ENCODE measurements around the gene HIF1AN.

HIF1AN gene

DNA sequence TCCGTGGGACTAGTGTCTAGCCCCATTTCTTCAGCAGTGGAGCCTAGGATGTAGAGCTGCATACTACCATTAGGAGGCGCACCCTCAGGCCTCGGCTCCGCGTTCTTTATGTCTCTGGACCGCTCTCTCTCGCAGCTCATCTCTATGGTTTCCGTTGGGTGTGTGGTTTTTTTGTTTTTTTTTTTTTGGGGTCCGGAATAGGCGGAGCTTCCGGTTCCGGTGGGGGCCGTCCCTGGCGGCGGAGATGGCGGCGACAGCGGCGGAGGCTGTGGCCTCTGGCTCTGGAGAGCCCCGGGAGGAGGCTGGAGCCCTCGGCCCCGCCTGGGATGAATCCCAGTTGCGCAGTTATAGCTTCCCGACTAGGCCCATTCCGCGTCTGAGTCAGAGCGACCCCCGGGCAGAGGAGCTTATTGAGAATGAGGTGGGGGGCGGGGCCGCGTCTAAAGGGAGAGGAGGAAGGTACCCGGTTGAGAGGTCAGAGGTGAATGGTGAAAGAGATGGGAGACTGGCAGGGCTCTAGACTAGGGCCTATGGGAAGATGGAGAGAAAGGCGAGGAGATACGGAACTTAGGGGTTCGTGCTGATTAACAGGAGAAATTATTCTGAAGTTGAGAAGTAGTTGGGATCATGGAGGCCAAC is at the start of gene HIF1AN:
HIF1AN (plus strand) TSS at position 229 of the 639 bp plus-strand sequence; CDS start at position 245, 16 bp downstream.
- DNase-seq (ENCODE audit: low read depth) = peak; percentile 69

DNA sequence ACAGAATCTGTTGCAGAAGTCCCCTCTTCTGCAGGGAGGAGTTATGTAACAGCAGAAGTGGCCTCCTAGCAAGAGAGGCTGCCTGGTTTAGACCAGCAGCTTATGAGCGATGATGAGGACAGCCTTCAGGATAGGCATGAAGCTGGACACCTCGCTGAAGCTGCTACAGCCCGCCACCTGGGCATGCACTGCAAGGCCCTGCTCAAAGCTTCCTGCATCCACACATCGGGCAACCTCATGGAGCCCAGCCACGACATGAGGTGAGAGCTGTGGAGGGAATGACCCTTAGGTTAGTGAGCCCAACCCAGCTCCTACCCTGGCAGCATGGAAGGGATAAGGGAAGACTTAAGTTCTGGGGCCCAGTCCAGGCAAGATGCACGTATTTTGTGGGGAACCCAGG is 48.2 kb upstream of the HIF1AN start:
- DNase-seq (ENCODE audit: low read depth) = no peak

DNA sequence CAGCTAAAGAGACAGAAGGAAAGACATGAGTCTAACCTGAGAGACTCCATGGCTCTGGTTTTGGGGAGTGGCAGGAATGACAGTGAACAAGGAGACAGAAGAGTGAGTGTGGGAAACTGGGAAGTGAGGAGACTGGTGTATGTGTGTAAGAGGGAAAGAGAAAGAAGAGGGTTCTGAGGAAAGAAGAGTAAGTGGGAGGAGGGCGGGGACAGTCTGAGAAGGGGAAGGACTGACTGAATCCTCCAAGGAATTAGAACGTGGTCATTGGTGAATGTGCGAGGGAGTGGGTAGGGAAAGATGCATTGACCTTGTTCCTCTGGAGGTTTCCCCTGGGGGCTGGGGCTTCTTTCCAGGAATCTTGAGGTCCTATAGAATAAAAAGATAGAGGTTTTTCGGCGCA is 46.3 kb upstream of the HIF1AN start:
- no peak for DNase-seq (ENCODE audit: low read depth)

DNA sequence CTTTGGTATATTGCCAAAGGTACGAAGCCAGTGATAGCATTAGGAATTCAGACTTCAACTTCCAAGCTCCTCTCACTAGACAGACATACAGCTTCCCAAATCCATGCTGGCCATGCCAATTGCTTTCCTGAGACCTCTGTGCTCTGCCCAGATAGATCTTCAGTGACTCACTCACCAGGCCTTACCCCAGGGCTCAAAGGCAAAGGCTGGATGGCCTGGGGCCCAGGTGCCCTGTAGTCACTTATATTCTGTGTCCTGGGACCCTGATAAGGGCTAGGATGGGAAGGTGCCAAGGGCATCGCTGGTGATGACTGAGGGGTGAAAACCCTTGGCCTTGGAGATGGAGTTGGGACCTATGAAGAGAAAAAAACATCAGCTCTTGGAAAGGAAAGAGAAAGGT is 45.2 kb upstream of the HIF1AN start:
- no peak for DNase-seq (ENCODE audit: low read depth)

DNA sequence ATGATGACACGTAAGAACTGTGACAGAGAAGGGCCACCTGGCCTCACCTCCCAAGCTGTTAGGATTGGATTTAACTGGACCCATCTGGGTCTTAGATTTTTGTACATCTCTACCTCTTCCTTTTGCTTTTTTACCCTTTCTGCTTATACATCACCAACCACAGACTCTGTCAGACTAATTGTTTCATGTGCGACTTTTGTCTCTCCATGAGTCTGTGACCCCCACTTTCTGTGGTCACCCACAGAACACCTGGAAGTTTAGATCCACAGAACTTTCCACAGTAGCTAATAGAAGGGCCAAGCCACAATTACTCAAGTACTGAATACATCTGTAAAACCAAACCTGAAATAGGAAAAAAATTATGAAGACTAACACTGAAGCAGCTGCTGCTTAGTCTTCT is 39.2 kb upstream of the HIF1AN start:
- no peak for DNase-seq (ENCODE audit: low read depth)

DNA sequence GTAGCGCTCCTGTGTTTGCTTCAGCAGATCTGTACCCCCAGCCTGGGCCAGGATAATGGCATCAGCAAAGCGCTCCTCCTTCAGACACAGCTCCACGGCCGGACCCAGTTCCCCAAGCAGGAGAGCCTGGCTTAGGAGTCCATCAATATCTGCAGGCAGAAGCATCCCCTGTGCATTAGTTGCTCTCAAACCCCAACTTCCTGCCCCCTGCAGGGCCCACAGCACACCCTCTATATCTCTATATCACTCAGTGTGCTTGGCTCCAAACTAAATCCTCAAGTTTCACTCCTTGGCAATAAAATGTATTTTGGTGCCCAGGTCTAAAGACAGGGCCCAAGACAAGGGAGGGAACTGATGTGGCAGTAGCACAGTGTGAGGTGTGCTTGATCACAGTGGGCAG is 37.7 kb upstream of the HIF1AN start:
- no peak for DNase-seq (ENCODE audit: low read depth)

DNA sequence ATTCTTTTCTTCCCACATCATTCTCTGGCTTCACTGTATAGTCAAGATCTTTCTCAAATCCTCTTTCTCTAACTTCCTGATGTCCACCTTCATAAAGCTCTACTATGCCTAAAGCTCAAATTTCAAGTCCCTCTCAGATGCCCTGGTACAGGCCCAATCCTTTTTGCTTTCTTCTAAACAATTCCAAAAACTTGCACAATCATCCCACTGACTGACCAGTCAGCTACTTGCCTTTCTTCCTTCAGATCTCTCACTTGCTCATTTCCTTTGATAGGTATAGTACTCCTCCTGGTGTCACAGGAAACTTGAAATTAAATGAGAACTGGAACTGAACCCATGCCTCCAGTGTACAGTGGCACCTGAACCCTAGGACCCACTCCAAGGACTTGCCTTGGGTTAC is 34.3 kb upstream of the HIF1AN start:
- DNase-seq (ENCODE audit: low read depth) = no peak

DNA sequence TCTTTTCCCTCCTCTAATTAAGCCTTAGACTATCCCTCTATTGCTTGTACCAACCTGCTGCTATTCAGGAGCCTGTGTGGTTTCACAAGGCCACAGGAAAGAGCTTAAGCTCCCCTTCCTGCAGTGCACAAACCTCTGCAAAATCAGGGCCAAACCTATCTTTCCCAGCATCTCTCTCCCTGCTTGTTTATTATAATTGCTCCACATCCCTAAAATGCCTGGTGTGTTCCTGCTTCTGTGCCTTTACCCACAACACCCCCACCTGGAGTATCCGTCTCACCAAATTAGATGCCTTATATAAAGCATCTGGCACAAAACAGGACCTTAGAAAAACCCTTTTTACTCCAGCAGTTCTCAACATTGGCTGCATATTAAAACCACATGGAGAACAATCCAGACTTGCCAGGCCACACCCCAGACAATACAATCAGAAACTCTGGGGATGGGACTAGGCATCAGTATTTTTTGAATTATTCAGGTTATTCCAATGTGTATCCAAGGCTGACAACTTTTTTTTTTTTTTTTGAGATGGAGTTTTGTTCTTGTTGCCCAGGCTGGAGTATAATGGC is 32.7 kb upstream of the HIF1AN start:
- DNase-seq (ENCODE audit: low read depth) = no peak

DNA sequence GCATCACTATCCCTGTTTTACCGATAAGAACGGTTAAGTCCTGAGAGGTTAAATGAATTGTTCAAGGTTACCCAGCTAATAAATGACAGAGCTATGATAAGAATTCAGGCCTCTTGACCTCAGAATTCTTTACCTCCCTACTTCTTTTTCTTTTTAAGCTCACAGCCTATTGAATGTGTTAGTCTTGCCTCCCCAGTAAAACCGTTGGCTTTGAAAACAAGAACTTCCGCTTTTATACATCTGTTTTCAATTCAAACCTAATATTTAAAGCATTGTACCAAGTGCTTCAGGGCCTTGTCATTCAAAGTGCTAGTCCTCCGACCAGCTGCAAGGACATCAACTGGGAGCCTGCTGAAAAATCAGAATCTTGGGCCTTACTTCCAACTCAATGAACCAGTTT is 31.6 kb upstream of the HIF1AN start:
- no peak for DNase-seq (ENCODE audit: low read depth)

DNA sequence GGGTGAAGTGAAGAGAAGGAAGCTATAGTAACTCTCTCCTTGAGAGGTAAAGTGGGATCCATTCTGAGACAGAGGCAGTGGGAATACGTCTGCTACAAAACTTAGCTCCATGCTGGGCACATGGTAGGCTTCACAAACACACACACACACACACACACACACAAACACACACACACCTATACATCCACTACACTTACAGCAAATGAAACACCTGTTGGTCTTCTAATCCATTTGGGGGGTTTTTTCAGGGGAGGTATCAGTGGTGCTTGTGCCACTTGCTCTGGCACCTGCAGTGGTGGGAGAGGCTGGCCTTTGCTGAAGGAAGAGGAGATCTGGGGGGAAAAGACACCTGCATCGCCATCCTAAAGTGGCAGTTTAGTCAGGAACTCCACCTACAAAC is 30.6 kb upstream of the HIF1AN start:
- no peak for DNase-seq (ENCODE audit: low read depth)

DNA sequence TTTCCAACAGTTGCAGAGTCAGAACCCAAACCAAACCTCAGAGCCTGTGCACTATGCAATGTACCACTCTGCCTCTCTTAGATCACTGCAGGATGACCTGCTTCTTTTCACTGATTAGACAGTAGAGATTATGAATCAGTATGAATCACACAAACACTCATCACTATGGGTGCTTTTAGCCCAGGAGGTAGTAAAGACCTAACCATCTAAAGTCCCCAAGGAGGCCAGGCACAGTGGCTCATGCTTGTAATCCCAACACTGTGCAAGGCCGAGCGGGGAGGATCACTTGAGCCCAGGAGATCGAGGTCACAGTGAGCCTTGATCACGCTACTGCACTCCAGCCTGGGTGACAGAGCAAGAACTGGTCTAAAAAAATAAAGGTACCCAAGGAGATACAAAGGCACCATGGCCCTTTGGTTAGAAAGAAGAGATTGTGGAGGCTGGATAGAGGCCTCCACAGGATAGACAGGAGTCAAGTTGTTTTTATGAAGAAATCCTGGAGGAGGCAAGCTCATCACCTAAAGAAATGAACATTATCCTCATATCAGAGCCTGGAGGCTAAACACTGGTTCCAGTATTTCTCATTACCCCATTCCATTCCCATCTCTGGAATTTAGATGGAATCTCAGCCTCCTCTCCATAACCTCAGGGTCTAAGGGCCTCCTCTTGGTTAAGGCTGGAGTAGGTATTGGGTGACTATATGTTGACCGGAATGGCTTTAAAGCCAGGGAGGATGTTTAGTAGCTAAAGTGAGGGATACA is 29.0 kb upstream of the HIF1AN start:
- no peak for DNase-seq (ENCODE audit: low read depth)

DNA sequence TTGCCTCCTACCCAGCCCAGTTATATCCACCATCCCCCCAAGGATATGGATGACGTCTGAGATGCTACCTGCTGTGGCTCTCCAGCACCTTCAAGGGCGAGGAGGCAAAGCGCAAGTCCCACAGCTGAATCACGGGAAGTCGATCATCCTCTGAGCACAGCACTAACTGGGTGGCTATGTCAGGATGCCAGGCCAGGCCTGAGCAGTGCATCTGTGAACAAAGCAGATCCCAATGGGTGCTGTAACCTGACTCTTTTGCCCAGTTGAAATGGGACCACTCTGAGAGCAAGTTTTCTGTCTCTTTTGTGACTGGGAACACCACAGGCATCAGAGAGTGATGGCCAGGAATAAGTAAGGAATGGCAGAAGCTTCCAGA is 28.4 kb upstream of the HIF1AN start:
- no peak for DNase-seq (ENCODE audit: low read depth)

DNA sequence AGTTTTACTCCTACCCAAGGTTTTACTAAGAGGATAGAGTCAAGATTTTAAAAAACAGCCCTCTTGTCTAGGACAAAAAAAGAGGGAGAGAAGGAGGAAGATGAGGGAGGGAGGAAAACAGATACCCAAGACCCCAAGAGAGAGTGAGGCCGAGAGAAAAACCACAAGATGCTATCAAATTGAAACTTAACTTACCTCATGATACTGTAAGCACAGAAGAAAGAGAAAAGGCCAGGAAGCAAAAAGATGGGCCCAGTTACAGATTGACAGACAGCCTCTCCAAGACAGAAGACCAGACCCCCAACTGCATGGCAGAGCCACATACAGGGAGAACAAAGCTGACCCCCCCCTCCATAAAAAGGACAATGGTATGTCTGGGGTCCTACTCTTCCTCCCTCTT is 27.5 kb upstream of the HIF1AN start:
- DNase-seq (ENCODE audit: low read depth) = no peak

DNA sequence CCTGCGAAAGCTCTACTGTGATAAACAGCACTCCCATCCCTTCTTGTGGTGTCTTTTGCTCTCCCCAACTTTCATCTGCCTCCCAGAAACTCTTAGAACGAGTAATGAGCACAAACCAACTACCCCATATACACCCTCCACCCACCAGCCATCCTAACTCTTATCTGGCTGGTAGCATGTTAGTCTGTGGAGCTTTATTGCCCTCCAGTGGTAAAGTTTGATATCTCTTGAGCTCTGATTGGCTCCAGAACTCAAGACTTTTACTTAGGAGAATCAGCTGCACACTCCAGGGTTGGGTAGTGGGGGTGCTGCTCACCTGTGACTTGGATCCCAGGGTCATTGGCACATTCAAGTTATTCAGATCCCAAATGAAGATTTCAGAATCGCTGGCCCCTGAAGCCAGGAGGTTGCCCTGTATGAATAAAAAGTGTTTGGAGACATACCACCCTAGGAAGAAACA is 27.0 kb upstream of the HIF1AN start:
- DNase-seq (ENCODE audit: low read depth) = no peak

DNA sequence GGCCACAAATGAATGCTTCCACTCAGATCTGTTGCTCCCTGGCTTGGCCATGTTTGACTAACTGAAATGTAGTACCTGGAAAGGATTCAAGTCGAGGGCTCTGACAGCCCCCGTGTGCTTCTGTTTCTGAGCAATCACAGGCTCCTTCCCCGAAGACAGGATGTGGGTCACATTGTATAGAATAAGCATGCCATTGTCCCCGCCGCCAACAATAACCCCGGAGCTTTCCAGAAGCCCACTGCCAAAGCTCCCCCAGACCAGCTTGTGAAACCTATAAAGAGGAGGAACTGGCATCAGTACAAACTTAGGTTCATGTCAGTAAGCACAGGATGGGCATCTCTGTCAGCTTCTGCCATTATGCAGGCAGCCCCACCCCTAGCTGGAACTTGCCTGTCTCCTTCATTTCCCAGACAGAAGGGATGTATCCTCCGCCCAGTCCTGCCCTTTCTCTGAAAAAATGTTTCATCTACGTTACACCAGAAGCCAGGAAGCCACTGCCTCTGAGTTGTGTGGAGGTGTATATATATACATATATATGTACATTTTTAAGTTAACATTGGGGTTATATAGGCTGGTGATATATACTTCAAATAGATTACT is 26.4 kb upstream of the HIF1AN start:
- DNase-seq (ENCODE audit: low read depth) = peak; percentile 22

DNA sequence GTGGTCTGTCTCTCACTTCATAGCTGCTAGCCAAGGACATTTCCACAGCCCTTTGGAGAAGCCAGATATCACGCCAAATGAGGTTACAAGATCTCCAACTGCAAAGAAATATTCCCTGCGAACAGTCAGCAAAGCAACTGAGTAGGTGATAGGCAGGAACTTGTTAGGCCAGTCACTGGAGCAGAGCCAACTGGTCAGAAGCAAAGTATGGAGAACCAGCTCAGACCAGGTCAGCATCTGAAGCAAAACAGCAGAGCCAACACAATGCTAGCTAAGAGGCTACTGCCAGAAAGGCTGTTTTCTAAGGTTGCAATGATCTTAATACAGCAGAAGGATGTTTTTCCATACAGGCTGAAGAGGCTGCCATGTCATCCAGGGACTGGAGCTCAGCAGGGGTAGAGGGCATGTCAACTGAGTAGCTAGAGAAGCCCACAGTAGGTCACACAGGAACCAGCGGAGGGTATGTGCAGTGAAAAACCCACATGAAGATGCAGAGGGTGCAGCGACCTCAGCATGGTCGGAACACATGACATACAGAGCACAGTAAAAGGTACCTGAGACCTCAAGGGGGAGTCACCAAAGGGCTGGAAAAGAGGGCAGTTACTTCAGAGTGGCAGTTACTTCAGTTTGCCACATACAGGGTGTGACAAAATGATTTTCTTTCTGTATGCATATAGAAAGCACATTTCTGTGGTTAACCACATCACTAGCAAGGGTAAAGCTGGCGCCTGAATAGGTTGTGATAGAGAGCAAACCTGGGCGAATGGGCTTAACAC is 25.0 kb upstream of the HIF1AN start:
- DNase-seq (ENCODE audit: low read depth) = peak; percentile 49

DNA sequence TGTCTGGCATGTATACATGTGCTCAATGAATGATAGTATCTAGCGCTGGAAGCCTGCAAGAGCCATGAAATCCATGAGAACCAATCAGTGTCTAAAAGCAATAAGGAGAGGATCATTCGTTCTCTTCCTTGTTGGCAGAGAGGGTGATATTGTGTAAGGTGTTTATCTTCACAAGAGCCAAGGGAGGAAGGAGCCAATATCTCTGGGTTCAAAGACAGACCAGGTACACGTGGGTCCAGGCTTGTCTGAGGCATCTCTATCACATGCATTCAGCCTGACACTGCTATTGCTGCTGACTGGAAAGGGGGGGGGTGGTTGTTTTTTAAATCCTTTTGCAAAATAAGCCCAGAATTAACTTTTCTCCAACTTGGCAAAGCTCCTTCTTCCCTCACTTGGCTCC is 20.1 kb upstream of the HIF1AN start:
- no peak for DNase-seq (ENCODE audit: low read depth)

DNA sequence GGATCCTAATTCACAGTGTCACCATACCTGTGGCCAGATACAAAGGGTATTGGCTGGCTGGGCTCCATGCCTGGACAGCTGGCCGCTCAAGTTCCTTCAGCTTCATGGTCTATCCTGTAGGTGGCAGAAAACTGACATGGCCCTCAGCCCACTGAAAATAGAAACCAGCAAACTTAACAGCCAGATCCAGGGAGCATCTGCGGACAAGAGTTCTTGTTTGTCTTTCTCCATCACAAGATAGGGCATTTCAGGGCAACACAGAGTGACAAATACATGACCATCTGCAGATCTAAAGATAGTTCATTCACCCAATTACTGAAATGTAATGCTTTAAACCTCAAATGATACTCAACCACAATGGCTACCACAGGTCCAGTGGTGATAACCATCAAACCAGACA is 18.9 kb upstream of the HIF1AN start:
- no peak for DNase-seq (ENCODE audit: low read depth)

DNA sequence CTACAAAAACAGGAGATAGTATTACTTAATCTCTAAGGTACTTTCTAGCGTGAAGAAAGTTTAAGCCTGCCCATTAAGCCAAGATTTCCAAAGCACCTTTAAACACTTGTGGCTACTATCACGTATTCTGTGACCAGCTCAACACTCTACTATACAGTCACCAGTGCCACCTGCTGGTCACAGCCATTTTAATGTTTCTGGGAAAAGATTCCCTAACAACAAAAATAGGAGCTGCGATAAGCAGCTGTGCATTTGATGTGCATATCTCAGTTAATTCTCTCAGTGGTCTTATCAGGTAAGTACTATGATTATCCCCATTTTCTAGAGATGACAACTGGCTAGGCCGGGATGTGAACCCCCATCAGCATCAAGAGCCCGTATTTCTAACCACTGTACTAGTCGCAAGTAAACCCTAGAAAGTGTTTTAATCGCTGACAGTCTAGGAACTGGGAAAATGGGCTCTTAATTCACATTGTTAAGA is 16.9 kb upstream of the HIF1AN start:
- DNase-seq (ENCODE audit: low read depth) = no peak

DNA sequence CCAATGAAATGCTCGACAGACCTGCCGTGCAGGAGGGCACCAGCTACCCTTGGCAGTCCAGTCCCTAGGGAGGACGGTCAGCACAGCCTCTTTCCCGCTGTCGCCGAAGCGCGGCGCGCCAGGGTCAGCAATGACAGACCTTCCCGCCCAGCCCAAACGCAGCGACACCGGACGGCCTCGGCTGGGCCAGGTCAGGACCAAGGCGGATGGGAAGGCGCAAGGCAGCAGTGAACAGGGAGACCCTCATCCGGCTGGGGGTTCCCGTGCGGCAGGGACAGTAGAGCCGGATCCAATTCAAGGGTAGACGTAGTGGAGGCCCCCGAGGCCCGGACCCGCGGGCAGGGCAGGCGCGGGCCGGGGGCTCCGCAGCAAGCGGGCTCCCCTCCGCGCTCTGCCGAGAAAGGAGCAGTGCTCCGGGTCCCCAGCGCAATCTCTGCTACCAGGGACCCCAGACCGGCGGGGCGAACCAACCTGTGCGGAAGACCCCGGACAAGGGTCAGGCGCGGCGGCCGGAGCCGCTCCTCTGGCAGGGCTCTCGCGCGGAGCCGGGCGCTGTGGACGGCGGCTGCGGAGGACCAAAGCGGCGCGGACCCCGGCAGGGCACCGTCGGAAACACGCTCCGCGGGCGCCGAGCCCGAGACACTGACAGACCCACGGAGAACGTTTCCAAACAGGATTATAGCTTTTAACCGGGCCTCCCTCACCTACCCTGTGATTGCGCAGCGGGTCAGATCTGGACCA is 16.3 kb upstream of the HIF1AN start, which contains the start of gene SEC31B:
SEC31B (minus strand) TSS at position 551 of the 741 bp plus-strand sequence. CDS start 2,909 bp downstream, outside the sequence.
- DNase-seq (ENCODE audit: low read depth) = no peak

DNA sequence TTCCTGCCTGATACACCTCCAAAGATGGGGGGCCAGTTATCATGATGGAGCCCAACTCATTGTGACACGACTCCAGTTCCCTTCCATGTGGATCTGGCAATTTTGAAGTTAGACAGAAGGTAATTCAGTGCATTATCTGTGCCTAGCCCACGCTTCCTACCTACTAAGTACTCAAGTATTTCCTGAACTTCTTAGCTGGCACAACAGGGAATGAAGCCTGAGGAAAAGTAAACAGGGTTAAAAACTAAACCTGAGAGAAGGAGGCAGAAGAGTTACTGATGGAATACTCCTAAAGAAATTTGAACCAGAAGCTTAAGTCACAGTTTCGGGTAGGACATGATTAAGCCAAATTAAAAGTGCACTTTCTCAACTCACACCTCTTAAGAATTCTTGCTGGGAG is 14.9 kb upstream of the HIF1AN start:
- no peak for DNase-seq (ENCODE audit: low read depth)
